HuH-7 (cell line): ENCODE measurements around the gene CYP26A1.
"Not testable (repeated sequence)": the region's sequence is repeated elsewhere in the genome, so short reads cannot be mapped to it uniquely, and the experiment has no call there.

Experiments used
- DNase-seq: peaks from one replicate; pipeline ENCODE4 v3.0.0; 2011; ENCODE audit warnings: low spot score

The CYP26A1 gene

DNA sequence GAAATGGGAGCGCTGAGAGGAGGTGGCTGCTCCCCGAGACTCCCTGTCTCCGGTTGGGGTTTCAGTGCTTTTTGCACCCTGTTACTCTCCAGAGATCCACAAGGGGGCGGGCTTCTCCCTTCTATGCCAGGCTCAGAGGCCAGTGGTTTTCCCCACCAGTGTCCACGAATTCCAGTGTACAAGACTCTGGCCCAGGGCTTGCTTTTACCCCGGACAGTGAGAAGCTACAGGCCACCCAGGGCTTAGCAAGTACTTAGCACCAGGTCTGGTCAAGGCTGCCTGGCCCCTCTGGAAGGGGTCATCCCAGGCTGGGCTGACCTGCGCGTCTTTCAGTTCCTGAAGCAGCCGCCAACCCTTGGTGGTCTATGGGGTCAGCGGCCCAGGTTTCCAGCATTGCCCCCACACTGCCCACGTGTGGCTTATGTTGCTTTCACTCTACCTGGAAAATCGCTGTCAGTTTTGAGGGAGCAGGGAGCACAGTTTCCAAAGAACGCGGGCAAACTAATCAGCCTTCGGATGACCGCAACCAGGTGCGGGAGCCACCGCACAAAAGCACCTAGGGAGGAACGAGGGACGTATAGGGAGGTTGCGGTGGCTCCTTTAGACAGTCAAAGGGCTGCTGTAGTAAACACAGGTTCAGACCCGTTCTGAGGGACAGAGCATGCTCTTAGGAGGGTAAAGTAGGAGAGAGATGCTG is 6.8 kb downstream of the CYP26A1 start:
- DNase-seq = peak; percentile 75

DNA sequence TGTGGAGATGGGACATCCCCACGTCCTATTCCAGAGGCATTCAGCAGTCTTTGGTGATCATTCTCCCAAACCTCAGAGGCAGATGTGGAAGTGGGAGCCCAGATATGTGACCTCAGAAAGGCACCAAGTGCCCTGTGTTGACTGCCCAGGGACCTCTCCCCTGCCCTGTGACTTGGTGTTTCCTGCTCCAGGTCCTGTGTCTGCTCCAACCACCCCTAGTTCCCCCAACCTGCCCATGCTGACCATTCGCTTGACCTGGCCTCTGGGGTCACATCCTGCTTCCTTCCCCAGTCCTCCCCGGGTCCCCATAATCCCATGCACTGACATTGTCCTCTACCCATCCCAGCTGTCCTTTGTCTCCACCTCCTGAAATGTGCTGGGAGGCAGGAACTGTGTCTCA is 7.6 kb downstream of the CYP26A1 start:
- no peak for DNase-seq

DNA sequence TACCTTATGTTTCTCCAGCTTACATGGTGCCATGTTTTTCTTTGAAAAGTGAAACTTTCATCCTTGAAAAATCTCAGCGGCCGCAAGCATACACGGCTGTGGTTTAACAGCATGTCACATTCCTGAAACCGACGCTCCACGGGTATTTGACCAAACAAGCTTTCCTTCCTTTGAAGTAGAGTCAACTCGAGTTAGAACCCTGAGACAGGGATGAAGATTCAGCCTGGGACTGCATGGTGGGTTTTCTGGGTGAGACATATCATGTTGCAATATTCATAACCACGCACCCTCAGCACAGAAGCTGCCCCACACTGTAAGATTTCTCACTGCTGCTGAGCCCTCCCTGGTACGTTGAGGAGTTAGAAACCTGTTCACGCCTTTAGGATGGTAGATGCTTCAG is 8.1 kb downstream of the CYP26A1 start:
- no peak for DNase-seq

DNA sequence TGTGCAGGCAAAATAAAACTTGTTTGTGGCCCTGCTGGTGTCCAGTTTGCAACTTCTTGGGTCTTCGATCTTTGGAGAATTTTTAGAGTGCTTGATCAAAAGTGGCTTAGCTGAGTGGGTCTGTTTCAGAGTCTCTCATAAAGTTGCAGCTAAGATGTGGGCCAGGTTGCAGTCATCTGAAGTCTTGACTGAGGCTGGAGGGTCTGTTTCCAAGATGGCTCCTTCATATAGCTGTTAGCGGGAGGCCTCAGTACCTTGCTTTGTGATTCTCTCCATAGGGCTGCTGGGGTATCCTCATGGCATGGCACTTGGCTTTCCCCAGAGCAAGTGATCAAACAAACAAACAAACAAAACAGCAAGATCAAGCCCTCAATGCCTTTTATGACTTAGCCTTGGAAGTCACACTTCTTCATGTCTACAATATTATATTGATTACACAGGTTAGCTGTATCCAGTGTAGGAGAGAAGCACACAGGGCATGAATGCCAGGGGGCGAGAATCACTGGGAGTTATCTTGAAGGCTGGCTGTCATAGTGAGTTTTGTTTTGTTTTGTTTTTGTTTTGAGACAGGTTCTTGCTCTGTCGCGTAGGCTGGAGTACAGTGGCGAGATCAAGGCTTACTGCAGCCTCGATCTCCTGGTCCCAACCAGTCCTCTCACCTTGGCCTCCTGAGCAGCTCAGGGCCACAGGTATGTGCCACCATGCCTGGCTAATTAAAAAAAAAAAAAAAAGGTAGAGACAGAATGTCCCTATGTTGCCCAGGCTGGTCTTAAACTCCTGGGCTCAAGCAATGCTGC is 10.2 kb downstream of the CYP26A1 start:
- no peak for DNase-seq

DNA sequence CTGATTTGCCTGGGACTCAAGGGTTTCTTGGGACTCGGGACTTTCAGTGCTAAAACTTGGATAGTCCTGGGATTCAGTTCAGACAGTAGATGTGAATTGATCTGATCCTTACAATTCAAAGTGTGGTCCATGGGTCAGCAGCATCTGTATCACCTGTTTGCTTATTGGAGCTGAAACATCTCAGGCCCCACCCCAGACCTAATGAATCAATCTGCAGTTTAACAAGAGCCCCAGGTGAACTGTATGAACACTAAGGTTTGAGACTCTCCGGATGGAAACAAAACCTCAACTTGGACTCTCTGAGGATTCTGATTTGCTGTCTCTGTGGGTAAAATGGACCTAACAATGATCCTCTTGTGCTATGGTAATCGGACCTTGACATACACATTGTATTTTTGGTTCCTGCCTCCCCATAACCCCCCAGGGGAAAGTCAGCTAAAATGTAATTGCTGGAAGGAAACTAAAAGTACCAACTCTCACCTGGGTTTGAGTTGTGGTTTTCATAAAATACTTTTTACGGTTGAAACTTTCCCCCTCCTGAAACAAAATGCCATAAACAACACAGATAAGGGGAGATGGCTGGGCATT is 11.7 kb downstream of the CYP26A1 start:
- DNase-seq = no peak

DNA sequence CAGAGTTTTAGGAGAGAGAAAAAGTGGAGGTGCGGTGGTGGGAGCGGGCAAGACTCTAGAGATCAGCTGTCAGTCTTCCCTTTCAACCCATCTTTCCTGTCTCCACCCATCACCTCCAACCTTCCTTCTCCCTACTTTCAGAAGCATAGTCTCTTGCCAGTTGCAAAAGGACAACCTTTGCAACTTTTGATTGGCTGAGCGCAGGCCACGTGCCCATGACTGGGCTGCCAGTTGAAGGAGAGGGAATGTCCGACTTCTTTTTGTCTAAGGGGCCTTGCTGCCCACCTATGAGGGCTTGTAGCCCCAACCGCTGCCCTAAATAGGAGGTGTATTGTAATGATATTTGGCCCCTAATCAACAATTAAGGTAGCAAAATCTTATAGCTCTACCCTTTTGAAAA is 12.6 kb downstream of the CYP26A1 start:
- no peak for DNase-seq

DNA sequence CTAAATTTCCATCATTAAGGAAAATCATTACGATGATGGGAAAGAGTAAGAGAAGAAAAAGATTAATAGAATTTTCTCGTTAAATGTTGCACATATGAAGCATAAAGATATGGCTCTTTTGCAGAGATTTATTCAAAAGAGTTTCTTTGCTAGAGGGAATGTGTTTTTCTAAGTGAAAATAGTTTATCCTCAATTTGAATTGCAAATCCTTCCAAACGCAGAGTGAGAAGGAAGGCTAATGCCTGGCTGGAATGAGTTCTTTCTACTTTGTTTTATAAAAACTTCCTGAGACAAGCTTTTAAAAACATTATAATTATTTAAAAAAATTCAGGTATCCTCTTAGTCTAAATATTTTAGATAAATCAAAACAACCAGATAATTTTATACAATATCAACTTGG is 14.2 kb downstream of the CYP26A1 start:
- no peak for DNase-seq

DNA sequence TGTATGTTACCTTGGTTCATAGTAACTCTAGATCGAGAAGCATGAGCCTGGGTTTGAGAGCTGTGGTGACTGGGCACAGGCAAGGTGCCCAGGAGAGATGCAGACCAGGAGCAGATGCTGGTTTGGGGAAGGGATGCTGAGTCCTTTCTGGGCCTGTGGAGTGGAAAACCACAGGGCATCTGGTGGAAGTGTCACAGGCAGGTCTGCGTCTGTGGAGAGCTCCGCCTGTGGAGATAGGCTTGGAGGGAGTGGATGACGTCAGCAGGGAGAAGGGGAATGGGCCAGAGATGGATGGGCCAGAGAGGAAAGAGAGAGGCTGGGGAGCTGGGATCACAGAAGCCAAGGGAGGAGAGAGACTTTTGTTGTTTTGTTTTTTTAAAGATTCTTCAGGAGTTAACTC is 14.8 kb downstream of the CYP26A1 start:
- no peak for DNase-seq

DNA sequence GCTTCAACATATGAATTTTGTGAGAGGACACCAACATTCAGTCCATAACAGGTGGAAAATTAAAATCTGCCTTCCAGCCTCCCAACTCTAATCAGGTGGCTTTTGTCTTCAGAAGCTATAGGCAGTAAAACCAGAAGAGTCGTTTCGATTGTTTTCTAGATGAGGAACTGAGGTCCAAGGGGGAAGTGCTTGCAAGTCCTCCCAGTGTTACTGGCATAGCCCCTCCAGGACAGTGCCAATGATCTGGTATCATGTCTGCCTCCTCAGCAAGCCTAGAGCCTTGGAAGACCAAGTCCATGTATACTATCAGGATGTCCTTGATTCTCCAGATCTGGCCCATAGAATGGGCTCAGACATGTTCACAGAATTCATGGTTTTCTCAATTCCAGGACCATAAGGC is 16.9 kb downstream of the CYP26A1 start:
- no peak for DNase-seq

DNA sequence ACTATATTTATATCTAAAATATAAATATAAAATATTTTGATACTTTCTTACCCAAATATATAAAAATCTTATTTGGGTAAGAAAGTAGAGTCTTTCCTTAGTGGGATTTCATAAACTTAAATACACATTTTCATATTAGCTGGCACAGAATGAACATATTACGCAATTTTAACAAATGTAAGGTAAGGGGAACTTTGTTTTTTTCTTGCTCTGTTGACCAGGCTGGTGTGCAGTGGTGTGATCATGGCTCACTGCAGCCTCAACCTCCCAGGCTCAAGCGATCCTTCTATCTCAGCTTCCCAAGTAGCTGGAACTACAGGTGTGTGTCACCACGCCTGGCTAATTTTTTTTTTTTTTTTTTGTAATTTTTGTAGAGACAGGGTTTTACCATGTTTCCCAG is 18.3 kb downstream of the CYP26A1 start:
- no peak for DNase-seq

DNA sequence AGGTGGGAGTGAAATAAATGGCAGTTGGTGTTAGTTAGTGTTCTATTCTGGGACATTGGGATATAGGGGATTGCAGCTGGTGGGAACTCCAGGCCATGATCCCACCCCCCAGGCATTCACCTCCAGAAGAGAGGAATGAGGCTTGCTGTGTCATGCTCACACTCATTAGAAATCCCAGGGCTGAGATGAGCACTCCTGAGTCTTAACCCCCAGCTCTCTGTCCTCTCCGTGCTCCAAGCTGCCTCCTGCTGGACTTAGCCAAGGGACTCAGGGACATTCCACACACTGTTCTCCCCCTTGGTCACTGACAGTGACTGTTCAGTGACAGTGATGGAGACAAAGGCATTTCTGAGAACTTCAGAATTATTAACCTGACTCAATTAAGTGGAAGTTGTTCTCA is 21.5 kb downstream of the CYP26A1 start:
- no peak for DNase-seq

DNA sequence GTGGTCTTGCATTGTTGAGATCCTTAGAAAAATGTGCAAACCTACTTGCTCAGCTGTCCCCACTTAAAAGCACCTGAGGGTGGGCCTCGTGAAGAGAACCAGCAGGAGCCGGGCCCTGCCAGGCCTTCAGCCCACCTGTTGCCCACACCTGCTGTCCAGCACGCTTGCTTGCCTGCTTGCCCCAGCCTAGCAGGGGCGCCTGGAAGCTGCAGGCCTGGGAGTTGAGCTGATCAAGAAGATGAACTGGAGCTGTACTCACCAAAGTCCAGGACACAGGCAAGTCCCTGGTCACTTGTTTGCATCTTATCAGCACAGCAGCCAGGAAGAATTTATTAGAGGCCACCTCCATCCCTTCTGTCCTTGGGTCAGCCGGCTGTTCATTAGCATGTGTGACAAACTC is 23.2 kb downstream of the CYP26A1 start:
- DNase-seq = no peak

DNA sequence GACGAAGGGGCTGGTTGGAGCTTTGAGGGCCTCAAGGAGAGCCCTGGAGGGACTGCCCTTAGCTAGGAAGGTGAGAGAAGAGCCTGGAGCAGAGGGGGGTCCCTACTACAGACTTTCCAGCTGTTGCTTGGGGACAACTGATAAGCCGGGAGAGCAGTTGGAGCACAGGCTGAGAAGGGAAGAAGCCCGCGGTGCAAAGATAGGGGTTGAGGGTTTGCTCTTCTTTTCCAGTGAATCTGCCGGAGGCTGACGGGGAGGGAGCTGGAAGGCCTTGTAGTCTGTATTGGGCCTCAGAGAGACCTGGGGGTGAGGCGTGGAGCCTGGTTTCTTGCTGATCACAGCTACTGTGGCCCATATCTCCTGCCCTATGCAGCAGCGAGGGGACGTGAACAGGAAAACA is 23.7 kb downstream of the CYP26A1 start:
- DNase-seq = no peak

DNA sequence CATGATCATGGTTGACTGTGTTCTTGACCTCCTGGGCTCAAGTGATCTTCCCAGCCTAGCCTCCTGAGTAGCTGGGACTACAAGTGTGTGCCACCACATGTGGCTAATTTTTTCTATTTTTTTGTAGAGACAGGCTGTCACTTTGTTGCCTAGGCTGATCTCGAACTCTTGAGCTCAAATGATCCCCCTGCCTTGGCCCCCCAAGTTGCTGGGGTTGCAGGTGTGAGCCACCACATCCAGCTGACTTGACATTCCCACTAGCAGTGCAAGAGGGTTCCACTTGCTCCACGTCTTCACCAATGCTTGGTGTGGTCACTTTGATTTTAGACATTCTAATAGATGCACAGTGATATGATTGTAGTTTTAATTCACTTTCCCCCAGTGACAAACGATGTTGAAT is 25.1 kb downstream of the CYP26A1 start:
- DNase-seq = no peak

DNA sequence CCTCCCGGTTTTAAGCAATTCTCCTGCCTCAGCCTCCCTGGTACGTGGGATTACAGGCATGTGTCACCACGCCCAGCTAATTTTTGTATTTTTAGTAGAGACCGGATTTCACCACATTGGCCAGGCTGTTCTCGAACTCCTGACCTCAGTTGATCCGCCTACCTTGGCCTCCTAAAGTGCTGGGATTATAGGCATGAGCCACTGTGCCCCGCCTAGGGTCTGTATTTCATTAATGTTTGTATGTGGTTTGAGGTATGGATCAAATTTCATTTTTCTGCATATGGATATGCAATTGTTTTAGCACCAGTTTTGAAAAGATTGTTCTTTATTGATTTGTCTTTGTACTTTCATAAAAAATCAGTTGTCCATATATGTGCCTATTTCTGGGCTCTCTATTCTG is 26.0 kb downstream of the CYP26A1 start:
- DNase-seq = no peak

DNA sequence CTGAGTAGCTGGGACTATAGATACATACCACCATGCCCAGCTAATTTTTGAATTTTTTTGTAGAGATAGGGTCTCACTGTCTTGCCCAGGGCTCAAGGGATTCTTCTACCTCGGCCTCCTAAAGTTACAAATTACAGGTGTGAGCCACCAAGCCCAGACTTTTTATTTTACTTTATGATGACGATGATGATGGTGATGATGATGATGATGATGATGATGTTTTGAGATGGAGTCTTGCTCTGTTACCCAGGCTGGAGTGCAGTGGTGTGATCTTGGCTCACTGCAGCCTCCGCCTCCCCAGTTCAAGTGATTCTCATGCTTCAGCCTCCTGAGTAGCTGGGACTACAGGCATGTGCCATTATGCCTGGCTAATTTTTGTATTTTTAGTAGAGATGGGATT is 27.5 kb downstream of the CYP26A1 start:
- DNase-seq = not testable (repeated sequence)

DNA sequence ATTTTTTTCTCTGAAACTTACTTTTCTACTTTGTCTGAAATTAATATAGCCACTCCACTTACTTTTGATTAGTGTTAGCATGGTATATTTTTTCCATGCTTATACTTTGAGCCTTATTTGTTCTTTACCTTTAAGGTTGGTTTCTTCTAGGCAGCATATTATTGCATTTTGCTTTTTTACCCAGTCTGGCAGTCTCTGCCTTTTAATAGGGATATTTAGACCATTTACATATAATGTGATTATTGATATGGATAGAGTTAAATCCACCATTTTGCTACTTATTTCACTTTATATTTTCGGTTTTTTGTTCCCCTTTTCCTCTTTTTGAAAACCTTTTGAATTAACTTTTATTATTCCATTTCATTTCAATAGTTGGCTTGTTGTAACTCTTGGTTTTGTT is 30.3 kb downstream of the CYP26A1 start:
- no peak for DNase-seq

DNA sequence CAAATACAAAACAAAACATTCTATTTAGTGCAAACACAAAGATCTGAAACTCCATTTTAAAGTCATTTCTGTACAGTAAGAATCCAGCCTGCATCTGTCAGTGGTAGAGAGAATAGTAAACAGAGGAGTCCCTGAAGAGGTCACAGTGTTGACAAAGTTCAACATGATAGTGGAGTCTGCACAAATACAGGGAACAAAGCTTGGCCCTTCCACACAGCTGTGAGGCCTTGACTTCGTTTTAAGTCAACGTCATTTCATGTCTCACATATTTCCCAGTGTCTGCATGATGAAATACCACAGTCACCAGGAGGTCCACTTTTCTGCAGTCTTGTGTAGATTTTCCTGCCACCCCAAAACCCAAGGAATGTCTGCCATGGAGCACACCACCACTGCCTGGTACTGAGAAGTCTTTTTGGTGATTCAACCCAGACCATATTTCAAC is 33.0 kb downstream of the CYP26A1 start:
- DNase-seq = peak; percentile 32

DNA sequence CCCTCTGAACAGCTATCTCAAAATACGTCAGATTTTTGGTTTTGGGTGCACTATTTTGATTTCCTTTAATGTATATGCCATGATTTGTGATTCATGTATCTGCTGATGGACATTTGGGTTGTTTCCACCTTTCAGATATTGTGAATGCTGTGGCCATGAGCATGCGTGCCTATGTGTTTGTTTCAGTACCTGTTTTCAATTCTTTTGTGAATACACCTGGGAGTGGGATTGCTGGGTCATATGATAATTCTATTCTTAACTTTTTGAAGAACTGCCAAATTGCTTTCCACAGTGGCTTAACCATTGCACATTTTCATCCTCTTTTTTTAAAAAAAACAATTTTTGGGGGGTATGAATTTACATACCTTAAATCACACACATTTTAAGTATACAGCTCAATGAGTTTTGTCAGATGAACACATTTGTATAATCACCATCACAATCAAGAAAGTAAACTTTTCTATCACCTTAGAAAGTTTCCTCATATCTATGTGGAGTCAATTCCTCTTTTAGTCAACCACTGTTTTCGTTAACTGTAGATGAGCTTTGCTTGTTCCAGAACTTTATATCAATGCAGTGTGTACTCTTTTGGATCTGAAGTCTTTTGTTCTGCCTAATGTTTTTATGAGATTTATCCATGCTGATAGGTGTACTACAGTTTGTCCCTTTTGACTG is 36.9 kb downstream of the CYP26A1 start:
- no peak for DNase-seq

DNA sequence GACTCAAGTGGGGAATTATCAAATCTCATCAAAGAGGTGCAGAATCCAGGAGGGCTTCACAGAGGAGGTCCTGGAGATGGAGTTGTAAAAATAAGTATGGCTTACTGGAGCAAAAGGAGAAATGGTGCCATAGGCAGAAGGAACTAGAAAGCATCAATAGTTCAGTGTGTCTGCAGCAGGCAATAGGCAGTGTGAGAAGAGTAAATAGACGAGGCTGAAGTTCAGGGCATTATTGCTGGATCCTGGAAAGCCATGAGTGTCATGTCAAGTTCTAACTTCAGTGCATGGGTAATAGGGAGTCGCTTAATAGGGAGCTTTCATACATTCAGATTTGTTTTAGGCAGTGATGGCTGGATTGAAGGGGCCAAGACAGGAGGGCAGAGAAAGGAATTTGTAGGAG is 39.3 kb downstream of the CYP26A1 start:
- DNase-seq = peak; percentile 33

DNA sequence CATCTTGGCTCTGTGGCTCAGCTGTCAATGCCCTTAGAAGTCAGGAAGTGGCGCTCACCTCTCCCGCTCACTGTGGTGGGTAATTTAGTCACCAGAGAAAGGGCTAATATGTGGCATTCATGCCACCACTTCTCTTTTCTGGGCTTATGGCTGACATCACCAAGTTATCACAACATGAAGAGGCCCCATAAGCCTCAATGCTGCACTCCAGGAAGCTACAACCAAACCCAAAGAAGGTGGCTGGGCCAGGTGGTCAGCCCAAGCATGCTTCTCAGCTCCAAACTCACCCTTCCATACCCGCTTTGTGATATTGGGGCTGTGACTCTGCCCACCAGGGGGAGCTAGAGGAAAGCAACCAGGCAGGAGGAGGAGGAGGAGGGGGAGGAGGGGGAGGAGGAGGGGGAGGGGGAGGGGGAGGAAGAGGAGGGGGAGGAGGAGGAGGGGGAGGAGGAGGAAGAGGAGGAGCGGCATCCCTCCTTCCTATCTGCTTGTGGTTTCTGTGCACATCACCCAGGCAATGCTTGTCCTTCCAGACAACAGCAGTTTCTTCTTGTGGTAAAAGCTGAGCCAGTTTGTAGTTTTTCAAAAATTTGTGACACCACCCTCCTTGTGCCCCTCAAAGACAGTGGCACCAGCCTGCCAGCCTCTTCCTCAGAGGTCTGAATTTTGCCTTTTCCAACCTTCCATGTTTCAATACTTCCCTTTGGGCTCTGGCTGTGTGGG is 42.1 kb downstream of the CYP26A1 start:
- DNase-seq = peak; percentile 52

DNA sequence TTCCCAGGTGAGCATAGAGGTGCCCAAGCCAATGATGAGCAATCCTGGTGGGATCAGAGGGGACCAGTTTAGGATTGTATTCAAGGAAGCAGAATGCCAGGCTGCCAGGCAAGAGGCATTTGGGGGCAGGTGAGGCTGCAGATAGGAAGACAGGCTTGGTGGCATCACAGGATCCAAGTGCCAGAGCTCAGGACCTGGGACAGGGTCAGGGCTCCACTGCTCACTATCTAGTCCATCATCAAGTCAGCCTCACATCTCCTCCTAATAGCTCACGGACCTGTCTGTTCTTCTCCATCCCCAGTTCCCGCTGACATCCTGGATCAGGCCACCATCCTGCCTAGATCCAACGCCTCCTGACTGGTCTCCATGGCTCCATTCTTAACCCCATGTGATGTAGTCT is 47.6 kb downstream of the CYP26A1 start:
- DNase-seq = no peak
